ENCODE results near the gene FNDC4.

DNA sequence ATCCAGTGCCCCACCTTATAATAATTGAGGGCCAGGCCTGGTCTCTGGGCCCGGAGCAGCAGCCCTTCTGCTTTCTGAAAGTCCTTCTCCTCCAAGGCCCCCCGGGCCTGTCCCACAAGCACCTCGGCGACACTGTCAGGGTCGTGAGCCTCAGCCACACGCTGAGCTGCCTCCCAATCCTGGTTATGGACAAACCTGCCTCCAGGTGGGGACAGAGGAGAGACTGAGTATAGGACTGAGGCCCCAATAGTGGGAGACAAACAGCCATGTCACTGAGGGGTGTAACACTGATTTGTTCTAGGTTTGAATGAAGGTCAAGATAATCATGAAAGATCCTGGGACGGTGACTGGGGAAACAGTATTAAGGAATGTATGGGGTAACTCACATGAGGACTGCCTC is 41.0 kb downstream of the FNDC4 start:
- TF ChIP-seq EZH2phosphoT487 (IDR thresholded peaks at IDR 0.05; ENCODE audit: insufficient read depth, low read depth): no peak
- no peak for TF ChIP-seq EZH2 (IDR thresholded peaks at IDR 0.05; ENCODE audit: insufficient read depth, poor library complexity, severe bottlenecking)
